Measurements from ENCODE around the gene IL6R. TPM values are rescaled to one million over a fixed set of nuclear protein-coding genes. Genes with fewer than 3 reads are reported as not detected.

The IL6R gene
- total RNA-seq, 1 experiment from 2014 or later, result 12.2 TPM

- DNase-seq (ENCODE audit: low read depth, low spot score) (no peak), ATAC-seq (peak; percentile 31; the same call in 1 of the 2 replicates)
- peaks cover 24% of the 10 kb centered on the region for H3K4me1 ChIP-seq (ENCODE audit: control insufficient read depth, insufficient read depth, low read length)
- ChIA-PET CTCF (no interaction called here), POLR2A (interaction anchor here (0.6 kb wide), 2 partner anchors 11 to 13 kb away, joined by 4 to 8 read pairs; no protein-coding TSS in a partner anchor)
- TF ChIP-seq, protein P1, sequence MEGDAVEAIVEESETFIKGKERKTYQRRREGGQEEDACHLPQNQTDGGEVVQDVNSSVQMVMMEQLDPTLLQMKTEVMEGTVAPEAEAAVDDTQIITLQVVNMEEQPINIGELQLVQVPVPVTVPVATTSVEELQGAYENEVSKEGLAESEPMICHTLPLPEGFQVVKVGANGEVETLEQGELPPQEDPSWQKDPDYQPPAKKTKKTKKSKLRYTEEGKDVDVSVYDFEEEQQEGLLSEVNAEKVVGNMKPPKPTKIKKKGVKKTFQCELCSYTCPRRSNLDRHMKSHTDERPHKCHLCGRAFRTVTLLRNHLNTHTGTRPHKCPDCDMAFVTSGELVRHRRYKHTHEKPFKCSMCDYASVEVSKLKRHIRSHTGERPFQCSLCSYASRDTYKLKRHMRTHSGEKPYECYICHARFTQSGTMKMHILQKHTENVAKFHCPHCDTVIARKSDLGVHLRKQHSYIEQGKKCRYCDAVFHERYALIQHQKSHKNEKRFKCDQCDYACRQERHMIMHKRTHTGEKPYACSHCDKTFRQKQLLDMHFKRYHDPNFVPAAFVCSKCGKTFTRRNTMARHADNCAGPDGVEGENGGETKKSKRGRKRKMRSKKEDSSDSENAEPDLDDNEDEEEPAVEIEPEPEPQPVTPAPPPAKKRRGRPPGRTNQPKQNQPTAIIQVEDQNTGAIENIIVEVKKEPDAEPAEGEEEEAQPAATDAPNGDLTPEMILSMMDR (IDR thresholded peaks at IDR 0.05), result no peak
- TF ChIP-seq TCF7L2 (IDR thresholded peaks at IDR 0.05; ENCODE audit: low read depth, low read length) (peak; percentile 66; the same call in 1 of the 2 replicates), SIN3A (IDR thresholded peaks at IDR 0.05; ENCODE audit: borderline replicate concordance, insufficient read depth, low read depth, low read length) (no peak), POLR2AphosphoS5 (IDR thresholded peaks at IDR 0.05; ENCODE audit: low read depth, low read length) (no peak)
- TF ChIP-seq, protein P2, sequence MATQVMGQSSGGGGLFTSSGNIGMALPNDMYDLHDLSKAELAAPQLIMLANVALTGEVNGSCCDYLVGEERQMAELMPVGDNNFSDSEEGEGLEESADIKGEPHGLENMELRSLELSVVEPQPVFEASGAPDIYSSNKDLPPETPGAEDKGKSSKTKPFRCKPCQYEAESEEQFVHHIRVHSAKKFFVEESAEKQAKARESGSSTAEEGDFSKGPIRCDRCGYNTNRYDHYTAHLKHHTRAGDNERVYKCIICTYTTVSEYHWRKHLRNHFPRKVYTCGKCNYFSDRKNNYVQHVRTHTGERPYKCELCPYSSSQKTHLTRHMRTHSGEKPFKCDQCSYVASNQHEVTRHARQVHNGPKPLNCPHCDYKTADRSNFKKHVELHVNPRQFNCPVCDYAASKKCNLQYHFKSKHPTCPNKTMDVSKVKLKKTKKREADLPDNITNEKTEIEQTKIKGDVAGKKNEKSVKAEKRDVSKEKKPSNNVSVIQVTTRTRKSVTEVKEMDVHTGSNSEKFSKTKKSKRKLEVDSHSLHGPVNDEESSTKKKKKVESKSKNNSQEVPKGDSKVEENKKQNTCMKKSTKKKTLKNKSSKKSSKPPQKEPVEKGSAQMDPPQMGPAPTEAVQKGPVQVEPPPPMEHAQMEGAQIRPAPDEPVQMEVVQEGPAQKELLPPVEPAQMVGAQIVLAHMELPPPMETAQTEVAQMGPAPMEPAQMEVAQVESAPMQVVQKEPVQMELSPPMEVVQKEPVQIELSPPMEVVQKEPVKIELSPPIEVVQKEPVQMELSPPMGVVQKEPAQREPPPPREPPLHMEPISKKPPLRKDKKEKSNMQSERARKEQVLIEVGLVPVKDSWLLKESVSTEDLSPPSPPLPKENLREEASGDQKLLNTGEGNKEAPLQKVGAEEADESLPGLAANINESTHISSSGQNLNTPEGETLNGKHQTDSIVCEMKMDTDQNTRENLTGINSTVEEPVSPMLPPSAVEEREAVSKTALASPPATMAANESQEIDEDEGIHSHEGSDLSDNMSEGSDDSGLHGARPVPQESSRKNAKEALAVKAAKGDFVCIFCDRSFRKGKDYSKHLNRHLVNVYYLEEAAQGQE (IDR thresholded peaks at IDR 0.05; ENCODE audit: insufficient read depth in 1 of 2, low read depth in 2 of 2, low read length in 1 of 2), result no peak
- peak overlapping the region; percentile 54 for H3K27ac ChIP-seq (ENCODE audit: low read length)
- no peaks in the 10 kb centered on the region for H3K9me3 ChIP-seq (ENCODE audit: control insufficient read depth, insufficient read depth, low read depth, low read length)
- intact Hi-C loops (cut with micrococcal nuclease; ENCODE audit: unreplicated experiment), result no loop called here
- no peak overlapping the region for H3K4me3 ChIP-seq (ENCODE audit: low read depth in 2 of 2, low read length in 2 of 2)
- H3K36me3 ChIP-seq (ENCODE audit: control insufficient read depth, insufficient read depth, low read length), result no peaks in the 10 kb centered on the region
- no peaks in the 10 kb centered on the region for H3K27me3 ChIP-seq (ENCODE audit: control insufficient read depth, insufficient read depth, low read length)
- in situ Hi-C loops (cut with HindIII; ENCODE audit: low pct_unique_long_range_greater_than_20kb, low sequenced_read_pairs), result no loop called here
- BruUV-seq (replicated peaks), result no TSS peak
Measured at GRCh38 chr1:154427173-154428139, 22.3 kb downstream of the IL6R start.

DNA sequence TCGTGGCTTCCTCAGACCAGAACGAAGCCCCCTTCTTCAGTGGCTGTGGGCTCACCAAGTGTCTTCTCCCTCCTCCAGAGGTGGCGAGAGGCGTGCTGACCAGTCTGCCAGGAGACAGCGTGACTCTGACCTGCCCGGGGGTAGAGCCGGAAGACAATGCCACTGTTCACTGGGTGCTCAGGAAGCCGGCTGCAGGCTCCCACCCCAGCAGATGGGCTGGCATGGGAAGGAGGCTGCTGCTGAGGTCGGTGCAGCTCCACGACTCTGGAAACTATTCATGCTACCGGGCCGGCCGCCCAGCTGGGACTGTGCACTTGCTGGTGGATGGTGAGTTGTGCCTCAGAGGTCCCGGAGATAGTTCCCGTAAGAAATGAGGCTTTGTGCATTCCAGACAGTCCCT lies 24.0 kb downstream of the IL6R start:
- ATAC-seq (no peak), DNase-seq (ENCODE audit: low read depth, low spot score) (no peak)
- Histone ChIP-seq H3K9me3 (ENCODE audit: control insufficient read depth, insufficient read depth, low read depth, low read length) (no peaks in the 10 kb centered on the region), H3K27me3 (ENCODE audit: control insufficient read depth, insufficient read depth, low read length) (no peaks in the 10 kb centered on the region), H3K36me3 (ENCODE audit: control insufficient read depth, insufficient read depth, low read length) (no peaks in the 10 kb centered on the region), H3K4me3 (ENCODE audit: low read depth in 2 of 2, low read length in 2 of 2) (no peak overlapping the region), H3K4me1 (ENCODE audit: control insufficient read depth, insufficient read depth, low read length) (peaks cover 9% of the 10 kb centered on the region), H3K27ac (ENCODE audit: low read length) (0 out of 2 replicates have a peak overlapping the region, but pooled peaks have one; percentile 25)
- no peak for TF ChIP-seq SIN3A (IDR thresholded peaks at IDR 0.05; ENCODE audit: borderline replicate concordance, insufficient read depth, low read depth, low read length)
- TF ChIP-seq POLR2AphosphoS5 (IDR thresholded peaks at IDR 0.05; ENCODE audit: low read depth, low read length), result no peak
- TF ChIP-seq, protein P2 (IDR thresholded peaks at IDR 0.05; ENCODE audit: insufficient read depth in 1 of 2, low read depth in 2 of 2, low read length in 1 of 2), result no peak
- TF ChIP-seq TCF7L2 (IDR thresholded peaks at IDR 0.05; ENCODE audit: low read depth, low read length), result no peak
- TF ChIP-seq, protein P1 (IDR thresholded peaks at IDR 0.05), result no peak
- POLR2A ChIA-PET, result no interaction called here
- in situ Hi-C loops (cut with HindIII; ENCODE audit: low pct_unique_long_range_greater_than_20kb, low sequenced_read_pairs), result no loop called here
- no TSS peak for BruUV-seq (replicated peaks)
- intact Hi-C loops (cut with micrococcal nuclease; ENCODE audit: unreplicated experiment), result no loop called here
- CTCF ChIA-PET, result no interaction called here

Measured in Panc1 (cell line).